AG09309 (cell line): Measurements from ENCODE around the gene GRID1.

Experiments
- DNase-seq: peaks from one replicate; pipeline ENCODE4 v3.0.0-alpha.2; 2010; ENCODE audit warnings: low read depth
- H3K4me3 ChIP-seq: 2 replicates; pipeline ENCODE4 v1.5.1; 2011; ENCODE audit warnings: mild to moderate bottlenecking, low read depth, low read length, moderate library complexity; ENCODE audit not compliant: control insufficient read depth
- TF ChIP-seq, protein P1 (sequence below): IDR thresholded peaks from 2 replicates; pipeline ENCODE4 v1.5.1; 2011; ENCODE audit warnings: mild to moderate bottlenecking, low read depth, low read length, inconsistent platforms; ENCODE audit not compliant: insufficient read depth, control insufficient read depth; ENCODE audit errors: missing control alignments

The GRID1 gene

DNA sequence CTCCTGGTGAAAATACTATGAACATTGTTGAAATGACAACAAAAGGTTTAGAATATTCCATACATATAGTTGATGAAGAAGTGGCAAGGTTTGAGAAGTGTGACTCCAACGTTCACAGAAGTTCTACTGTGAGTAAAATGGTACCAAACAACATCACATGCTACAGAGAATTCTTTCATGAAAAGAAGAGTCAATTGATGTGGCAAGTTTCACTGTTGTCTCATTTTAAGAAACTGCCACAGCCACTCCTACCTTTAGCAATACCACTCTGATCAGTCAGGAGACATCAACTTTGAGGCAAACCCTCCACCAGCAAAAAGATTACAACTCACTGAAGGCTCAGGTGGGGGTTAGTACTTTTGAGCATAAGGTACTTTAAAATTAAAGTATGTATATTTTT, 693.3 kb downstream of the GRID1 start:
- H3K4me3 ChIP-seq: no peak overlapping the region
- no peak for DNase-seq
- TF ChIP-seq, protein P1, sequence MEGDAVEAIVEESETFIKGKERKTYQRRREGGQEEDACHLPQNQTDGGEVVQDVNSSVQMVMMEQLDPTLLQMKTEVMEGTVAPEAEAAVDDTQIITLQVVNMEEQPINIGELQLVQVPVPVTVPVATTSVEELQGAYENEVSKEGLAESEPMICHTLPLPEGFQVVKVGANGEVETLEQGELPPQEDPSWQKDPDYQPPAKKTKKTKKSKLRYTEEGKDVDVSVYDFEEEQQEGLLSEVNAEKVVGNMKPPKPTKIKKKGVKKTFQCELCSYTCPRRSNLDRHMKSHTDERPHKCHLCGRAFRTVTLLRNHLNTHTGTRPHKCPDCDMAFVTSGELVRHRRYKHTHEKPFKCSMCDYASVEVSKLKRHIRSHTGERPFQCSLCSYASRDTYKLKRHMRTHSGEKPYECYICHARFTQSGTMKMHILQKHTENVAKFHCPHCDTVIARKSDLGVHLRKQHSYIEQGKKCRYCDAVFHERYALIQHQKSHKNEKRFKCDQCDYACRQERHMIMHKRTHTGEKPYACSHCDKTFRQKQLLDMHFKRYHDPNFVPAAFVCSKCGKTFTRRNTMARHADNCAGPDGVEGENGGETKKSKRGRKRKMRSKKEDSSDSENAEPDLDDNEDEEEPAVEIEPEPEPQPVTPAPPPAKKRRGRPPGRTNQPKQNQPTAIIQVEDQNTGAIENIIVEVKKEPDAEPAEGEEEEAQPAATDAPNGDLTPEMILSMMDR: no peak

DNA sequence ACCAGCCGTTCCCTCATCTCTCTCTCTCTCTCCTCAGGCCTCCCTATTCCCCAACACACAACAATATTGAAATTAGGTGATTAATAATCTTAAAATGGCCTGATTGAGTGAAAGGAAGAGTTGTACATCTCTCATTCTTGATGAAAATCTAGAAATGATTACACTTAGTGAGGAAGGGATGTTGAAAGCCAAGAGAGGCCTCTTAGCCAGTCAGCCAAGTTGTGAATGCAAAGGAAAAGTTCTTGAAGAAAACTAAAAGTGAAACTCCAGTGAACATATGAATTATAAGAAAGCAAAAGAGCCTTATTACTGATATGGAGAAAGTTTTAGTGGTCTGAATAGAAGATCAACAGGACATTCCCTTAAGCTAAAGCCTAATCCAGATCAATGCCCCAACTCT, 695.1 kb downstream of the GRID1 start:
- TF ChIP-seq, protein P1: no peak
- no peak overlapping the region for H3K4me3 ChIP-seq
- no peak for DNase-seq

DNA sequence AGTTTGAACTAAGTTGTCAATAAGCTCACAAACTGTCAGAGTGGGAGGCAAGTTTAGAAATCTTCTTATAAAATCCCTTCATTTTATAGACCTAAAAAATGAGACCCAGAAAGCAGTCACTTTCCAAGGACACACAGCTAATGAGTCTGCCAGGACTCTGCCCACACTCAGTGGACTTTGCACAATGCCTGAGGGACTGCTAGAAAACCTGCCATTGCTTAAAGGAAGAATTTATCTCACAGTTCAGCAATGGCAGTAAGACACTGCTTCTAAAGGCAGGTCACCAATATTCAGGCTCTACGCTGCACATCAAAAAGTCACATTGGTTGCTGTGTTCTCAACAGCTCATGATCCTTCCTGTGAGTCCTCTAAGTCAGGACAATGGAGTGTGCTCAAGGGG, 698.1 kb downstream of the GRID1 start:
- no peak overlapping the region for H3K4me3 ChIP-seq
- TF ChIP-seq, protein P1: no peak
- no peak for DNase-seq

DNA sequence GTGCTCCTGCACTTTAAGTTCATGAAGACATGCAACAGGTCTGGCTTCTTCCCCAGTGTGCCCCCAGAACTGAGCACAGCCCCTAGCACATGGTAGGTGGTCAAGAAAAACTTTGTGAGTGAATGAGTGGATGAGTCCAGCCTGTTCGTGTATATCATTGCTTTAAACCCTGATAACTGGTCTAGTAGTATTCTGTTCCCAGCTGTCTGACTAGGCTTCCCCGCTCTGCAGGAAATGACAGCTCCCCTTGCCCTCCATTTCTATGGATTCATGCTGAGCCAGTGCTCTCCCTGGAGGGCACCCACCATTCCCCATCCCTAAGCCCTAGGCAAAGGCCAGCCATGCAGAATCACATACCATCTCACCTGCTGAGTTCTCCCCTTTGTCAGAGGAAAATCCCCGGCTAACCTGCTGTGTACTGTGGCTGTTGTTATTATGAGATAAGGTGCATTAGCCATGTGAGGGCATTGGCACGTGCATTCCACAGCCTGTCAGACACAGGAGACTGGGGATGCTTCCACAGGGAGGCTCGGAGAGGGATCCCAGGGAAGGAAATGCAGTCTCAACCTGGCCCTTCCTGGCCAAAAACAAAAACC, 698.9 kb downstream of the GRID1 start:
- DNase-seq: no peak
- H3K4me3 ChIP-seq: no peak overlapping the region
- TF ChIP-seq, protein P1: no peak

DNA sequence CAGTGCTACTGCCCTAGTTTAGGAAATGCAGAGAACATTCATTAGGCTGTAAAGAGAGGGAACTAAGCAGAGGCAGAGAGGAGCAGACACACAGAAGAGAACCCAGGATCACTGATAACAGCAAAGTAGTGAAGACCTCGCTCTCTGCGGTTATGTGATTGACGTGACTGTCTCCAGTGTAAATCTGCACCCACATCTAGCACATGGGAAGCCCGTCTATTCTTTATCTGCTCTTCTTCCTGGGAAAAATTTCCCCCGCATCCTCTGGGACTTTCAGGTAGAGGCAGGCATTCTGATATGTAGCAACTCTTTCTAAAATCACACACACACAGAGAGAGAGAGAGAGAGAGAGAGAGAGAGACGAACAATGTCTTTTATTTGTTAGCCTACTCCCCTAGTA, 699.6 kb downstream of the GRID1 start:
- TF ChIP-seq, protein P1: no peak
- no peak for DNase-seq
- H3K4me3 ChIP-seq: no peak overlapping the region

DNA sequence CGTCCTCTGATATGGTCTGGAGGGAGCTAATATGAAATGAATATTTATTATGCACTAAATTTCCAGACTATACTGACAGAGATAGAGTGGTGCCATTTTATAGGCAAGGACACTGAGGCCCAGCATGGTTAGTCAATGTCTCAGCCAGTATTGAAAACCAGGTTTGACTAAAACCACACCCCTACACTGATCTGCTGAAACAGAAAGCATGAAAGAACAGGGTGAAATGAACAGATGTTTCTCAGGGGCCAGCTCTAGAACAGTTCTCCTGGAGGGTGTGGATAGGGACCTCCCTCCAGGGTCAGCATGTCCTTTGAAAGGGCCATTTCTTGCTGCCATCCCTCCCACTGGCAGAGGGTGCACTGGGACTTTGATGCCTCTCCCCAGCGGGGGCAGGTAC, 700.5 kb downstream of the GRID1 start:
- H3K4me3 ChIP-seq: no peak overlapping the region
- DNase-seq: no peak
- TF ChIP-seq, protein P1: no peak

DNA sequence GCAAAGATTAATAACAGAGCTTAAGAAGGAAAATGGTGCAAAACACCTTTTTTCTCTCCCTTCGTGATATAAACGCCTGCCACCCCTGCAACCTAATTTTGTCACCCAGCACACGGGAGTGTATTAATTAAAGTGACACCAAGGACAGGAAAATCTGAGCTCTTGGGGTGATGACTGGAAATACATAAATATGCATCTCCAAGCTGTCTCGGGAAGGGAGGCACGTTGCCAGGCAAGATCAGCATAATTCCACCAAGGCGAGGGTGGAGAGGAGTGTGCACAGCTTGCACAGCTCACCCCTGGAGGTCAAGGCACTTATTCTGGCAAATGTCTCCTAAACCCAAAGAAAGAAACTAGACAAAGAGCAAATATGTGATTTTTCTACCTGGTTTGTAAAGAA, 700.9 kb downstream of the GRID1 start:
- no peak overlapping the region for H3K4me3 ChIP-seq
- DNase-seq: no peak
- TF ChIP-seq, protein P1: no peak
